ENCODE measurements around the gene ZYG11B. TPM values are rescaled to one million over a fixed set of nuclear protein-coding genes. Genes with fewer than 3 reads are reported as not detected.

The ZYG11B gene
- polyA plus RNA-seq, 1 donor from 2014 or later: 48.7 TPM

DNA sequence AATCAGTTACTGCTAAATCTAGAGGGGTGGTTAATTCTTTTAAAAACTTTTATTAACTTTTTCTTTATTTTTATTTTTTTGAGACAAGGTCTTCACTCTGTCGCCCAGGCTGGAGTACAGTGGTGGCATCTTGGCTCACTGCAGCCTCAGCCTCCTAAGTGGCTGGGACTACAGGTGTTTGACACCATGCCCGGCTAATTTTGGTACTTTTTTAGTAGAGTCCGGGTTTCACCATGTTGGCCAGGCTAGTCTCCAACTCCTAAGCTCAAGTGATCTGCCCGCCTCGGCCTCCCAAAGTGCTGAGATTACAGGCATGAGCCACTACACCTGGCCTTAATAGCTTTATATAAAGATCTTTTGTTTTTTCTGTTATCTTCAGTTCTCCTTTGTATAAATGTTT lies 11.9 kb downstream of the ZYG11B start:
- no peaks in the 10 kb centered on the region for H4K20me1 ChIP-seq (ENCODE audit: insufficient read depth)
- no peaks in the 10 kb centered on the region for H3F3A ChIP-seq (ENCODE audit: insufficient read depth, low read length, poor library complexity, severe bottlenecking)
- TF ChIP-seq POLR2AphosphoS5 (IDR thresholded peaks at IDR 0.05) (no peak), EP300 (conservative IDR thresholded peaks at IDR 0.05; ENCODE audit: poor library complexity, severe bottlenecking) (no peak)
- no peaks in the 10 kb centered on the region for H3K36me3 ChIP-seq (ENCODE audit: insufficient read depth, low read length)
- H3K27ac ChIP-seq (ENCODE audit: low read length): no peak overlapping the region
- no peak overlapping the region for H3K4me2 ChIP-seq (ENCODE audit: low read length)
- no peaks in the 10 kb centered on the region for H3K9me3 ChIP-seq (ENCODE audit: low read length)
- H3K27me3 ChIP-seq (ENCODE audit: insufficient read depth, low read depth, low read length): no peaks in the 10 kb centered on the region
- no peak overlapping the region for H2AFZ ChIP-seq (ENCODE audit: low read depth, low read length)
- H3K4me3 ChIP-seq (ENCODE audit: low read length): no peak overlapping the region
- H3K9me2 ChIP-seq (ENCODE audit: insufficient read depth, low read length): no peaks in the 10 kb centered on the region
- H3K79me2 ChIP-seq (replicated peaks; ENCODE audit: insufficient read depth, low read length): peaks cover 46% of the 10 kb centered on the region
- no peak overlapping the region for H3K9ac ChIP-seq (ENCODE audit: low read length)

DNA sequence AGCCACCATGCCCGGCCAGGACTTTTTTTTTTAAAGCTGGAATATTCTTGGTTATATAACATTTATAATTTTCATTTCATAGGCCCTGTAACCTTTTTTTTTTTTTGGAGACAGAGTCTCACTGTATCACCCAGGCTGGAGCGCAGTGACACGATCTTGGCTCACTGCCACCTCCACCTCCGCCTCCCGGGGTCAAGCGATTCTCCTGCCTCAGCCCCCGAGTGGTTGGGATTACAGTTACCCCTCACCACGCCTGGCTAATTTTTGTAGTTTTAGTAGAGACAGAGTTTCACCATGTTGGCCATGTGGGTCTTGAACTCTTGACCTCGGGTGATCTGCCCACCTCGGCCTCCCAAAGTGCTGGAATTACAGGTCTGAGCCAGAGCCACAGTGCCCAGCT lies 12.6 kb downstream of the ZYG11B start:
- TF ChIP-seq, protein P1, sequence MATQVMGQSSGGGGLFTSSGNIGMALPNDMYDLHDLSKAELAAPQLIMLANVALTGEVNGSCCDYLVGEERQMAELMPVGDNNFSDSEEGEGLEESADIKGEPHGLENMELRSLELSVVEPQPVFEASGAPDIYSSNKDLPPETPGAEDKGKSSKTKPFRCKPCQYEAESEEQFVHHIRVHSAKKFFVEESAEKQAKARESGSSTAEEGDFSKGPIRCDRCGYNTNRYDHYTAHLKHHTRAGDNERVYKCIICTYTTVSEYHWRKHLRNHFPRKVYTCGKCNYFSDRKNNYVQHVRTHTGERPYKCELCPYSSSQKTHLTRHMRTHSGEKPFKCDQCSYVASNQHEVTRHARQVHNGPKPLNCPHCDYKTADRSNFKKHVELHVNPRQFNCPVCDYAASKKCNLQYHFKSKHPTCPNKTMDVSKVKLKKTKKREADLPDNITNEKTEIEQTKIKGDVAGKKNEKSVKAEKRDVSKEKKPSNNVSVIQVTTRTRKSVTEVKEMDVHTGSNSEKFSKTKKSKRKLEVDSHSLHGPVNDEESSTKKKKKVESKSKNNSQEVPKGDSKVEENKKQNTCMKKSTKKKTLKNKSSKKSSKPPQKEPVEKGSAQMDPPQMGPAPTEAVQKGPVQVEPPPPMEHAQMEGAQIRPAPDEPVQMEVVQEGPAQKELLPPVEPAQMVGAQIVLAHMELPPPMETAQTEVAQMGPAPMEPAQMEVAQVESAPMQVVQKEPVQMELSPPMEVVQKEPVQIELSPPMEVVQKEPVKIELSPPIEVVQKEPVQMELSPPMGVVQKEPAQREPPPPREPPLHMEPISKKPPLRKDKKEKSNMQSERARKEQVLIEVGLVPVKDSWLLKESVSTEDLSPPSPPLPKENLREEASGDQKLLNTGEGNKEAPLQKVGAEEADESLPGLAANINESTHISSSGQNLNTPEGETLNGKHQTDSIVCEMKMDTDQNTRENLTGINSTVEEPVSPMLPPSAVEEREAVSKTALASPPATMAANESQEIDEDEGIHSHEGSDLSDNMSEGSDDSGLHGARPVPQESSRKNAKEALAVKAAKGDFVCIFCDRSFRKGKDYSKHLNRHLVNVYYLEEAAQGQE (IDR thresholded peaks at IDR 0.05; ENCODE audit: borderline replicate concordance): no peak
- TF ChIP-seq POLR2AphosphoS5 (IDR thresholded peaks at IDR 0.05) (no peak), SMC3 (conservative IDR thresholded peaks at IDR 0.05; ENCODE audit: poor library complexity) (no peak), RAD21 (conservative IDR thresholded peaks at IDR 0.05) (no peak), EZH2 (IDR thresholded peaks at IDR 0.05; ENCODE audit: borderline replicate concordance, insufficient read depth, low read length, poor library complexity, severe bottlenecking) (no peak), EP300 (conservative IDR thresholded peaks at IDR 0.05; ENCODE audit: poor library complexity, severe bottlenecking) (no peak), TAF1 (IDR thresholded peaks at IDR 0.05; ENCODE audit: low read depth) (no peak), MXI1 (conservative IDR thresholded peaks at IDR 0.05; ENCODE audit: poor library complexity, severe bottlenecking) (no peak)
- TF ChIP-seq, protein P2, sequence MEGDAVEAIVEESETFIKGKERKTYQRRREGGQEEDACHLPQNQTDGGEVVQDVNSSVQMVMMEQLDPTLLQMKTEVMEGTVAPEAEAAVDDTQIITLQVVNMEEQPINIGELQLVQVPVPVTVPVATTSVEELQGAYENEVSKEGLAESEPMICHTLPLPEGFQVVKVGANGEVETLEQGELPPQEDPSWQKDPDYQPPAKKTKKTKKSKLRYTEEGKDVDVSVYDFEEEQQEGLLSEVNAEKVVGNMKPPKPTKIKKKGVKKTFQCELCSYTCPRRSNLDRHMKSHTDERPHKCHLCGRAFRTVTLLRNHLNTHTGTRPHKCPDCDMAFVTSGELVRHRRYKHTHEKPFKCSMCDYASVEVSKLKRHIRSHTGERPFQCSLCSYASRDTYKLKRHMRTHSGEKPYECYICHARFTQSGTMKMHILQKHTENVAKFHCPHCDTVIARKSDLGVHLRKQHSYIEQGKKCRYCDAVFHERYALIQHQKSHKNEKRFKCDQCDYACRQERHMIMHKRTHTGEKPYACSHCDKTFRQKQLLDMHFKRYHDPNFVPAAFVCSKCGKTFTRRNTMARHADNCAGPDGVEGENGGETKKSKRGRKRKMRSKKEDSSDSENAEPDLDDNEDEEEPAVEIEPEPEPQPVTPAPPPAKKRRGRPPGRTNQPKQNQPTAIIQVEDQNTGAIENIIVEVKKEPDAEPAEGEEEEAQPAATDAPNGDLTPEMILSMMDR (IDR thresholded peaks at IDR 0.05; ENCODE audit: poor library complexity, severe bottlenecking): no peak

More for the DNA sequence above, 12.6 kb downstream of the ZYG11B start:
- H3K9me2 ChIP-seq (ENCODE audit: insufficient read depth, low read length): no peaks in the 10 kb centered on the region
- peaks cover 42% of the 10 kb centered on the region for H3K79me2 ChIP-seq (replicated peaks; ENCODE audit: insufficient read depth, low read length)
- H3K9me3 ChIP-seq (ENCODE audit: low read length): no peaks in the 10 kb centered on the region
- H3K4me2 ChIP-seq (ENCODE audit: low read length): no peak overlapping the region
- no peaks in the 10 kb centered on the region for H4K20me1 ChIP-seq (ENCODE audit: insufficient read depth)
- H3K4me3 ChIP-seq (ENCODE audit: low read length): no peak overlapping the region
- no peaks in the 10 kb centered on the region for H3K36me3 ChIP-seq (ENCODE audit: insufficient read depth, low read length)
- no peak overlapping the region for H3K9ac ChIP-seq (ENCODE audit: low read length)
- no peak overlapping the region for H2AFZ ChIP-seq (ENCODE audit: low read depth, low read length)
- H3K27ac ChIP-seq (ENCODE audit: low read length): no peak overlapping the region
- H3K27me3 ChIP-seq (ENCODE audit: insufficient read depth, low read depth, low read length): no peaks in the 10 kb centered on the region
- H3F3A ChIP-seq (ENCODE audit: insufficient read depth, low read length, poor library complexity, severe bottlenecking): no peaks in the 10 kb centered on the region

Measured in neural cell (in vitro differentiated cells).